ENCODE data around the gene S100A3.
"Not testable (repeated sequence)": the region's sequence is repeated elsewhere in the genome, so short reads cannot be mapped to it uniquely, and the experiment has no call there.

The S100A3 gene

GRCh38 chr1:153548722-153549688 is at the start of gene S100A3:
Gene S100A3 (minus strand): TSS chr1:153549258. CDS start chr1:153548485, 773 bp downstream.
- H3K4me3 ChIP-seq (ENCODE audit: low read depth, low read length) = no peak within 1 kb of the TSS
- peak; percentile 65 for DNase-seq (ENCODE audit: low read depth)

GRCh38 chr1:153598309-153599172 is 49.5 kb upstream of the S100A3 start:
- peak; percentile 56 for DNase-seq (ENCODE audit: low read depth)
- no peak overlapping the region for H3K4me3 ChIP-seq (ENCODE audit: low read depth, low read length)

GRCh38 chr1:153597206-153597605 is 48.1 kb upstream of the S100A3 start:
- DNase-seq (ENCODE audit: low read depth) = no peak
- H3K4me3 ChIP-seq (ENCODE audit: low read depth, low read length) = no peak overlapping the region

GRCh38 chr1:153592748-153593147 is 43.7 kb upstream of the S100A3 start:
- no peak overlapping the region for H3K4me3 ChIP-seq (ENCODE audit: low read depth, low read length)
- no peak for DNase-seq (ENCODE audit: low read depth)

GRCh38 chr1:153588482-153588881 is 39.4 kb upstream of the S100A3 start:
- H3K4me3 ChIP-seq (ENCODE audit: low read depth, low read length) = no peak overlapping the region
- DNase-seq (ENCODE audit: low read depth) = no peak

GRCh38 chr1:153588033-153588432 is 39.0 kb upstream of the S100A3 start:
- DNase-seq (ENCODE audit: low read depth); H3K4me3 ChIP-seq (ENCODE audit: low read depth, low read length): not testable (repeated sequence)

- no peak for DNase-seq (ENCODE audit: low read depth)
- no peak overlapping the region for H3K4me3 ChIP-seq (ENCODE audit: low read depth, low read length)
Measured at GRCh38 chr1:153587314-153587713, 38.3 kb upstream of the S100A3 start.

- DNase-seq (ENCODE audit: low read depth) = no peak
- no peak overlapping the region for H3K4me3 ChIP-seq (ENCODE audit: low read depth, low read length)
Measured at GRCh38 chr1:153586347-153586746, 37.3 kb upstream of the S100A3 start.

GRCh38 chr1:153585006-153585405 is 35.9 kb upstream of the S100A3 start:
- DNase-seq (ENCODE audit: low read depth) = no peak
- no peak overlapping the region for H3K4me3 ChIP-seq (ENCODE audit: low read depth, low read length)

GRCh38 chr1:153583976-153584375 is 34.9 kb upstream of the S100A3 start:
- H3K4me3 ChIP-seq (ENCODE audit: low read depth, low read length) = no peak overlapping the region
- no peak for DNase-seq (ENCODE audit: low read depth)

- DNase-seq (ENCODE audit: low read depth); H3K4me3 ChIP-seq (ENCODE audit: low read depth, low read length): not testable (repeated sequence)
Measured at GRCh38 chr1:153583514-153583913, 34.5 kb upstream of the S100A3 start.

GRCh38 chr1:153582836-153583235 is 33.8 kb upstream of the S100A3 start:
- H3K4me3 ChIP-seq (ENCODE audit: low read depth, low read length); DNase-seq (ENCODE audit: low read depth): not testable (repeated sequence)

GRCh38 chr1:153578936-153579335 is 29.9 kb upstream of the S100A3 start:
- no peak overlapping the region for H3K4me3 ChIP-seq (ENCODE audit: low read depth, low read length)
- no peak for DNase-seq (ENCODE audit: low read depth)

- no peak for DNase-seq (ENCODE audit: low read depth)
- no peak overlapping the region for H3K4me3 ChIP-seq (ENCODE audit: low read depth, low read length)
Measured at GRCh38 chr1:153578490-153578889, 29.4 kb upstream of the S100A3 start.

GRCh38 chr1:153577624-153578051 is 28.6 kb upstream of the S100A3 start:
- DNase-seq (ENCODE audit: low read depth) = no peak
- H3K4me3 ChIP-seq (ENCODE audit: low read depth, low read length) = no peak overlapping the region

- H3K4me3 ChIP-seq (ENCODE audit: low read depth, low read length) = no peak overlapping the region
- DNase-seq (ENCODE audit: low read depth) = no peak
Measured at GRCh38 chr1:153577138-153577537, 28.1 kb upstream of the S100A3 start.

- DNase-seq (ENCODE audit: low read depth); H3K4me3 ChIP-seq (ENCODE audit: low read depth, low read length): not testable (repeated sequence)
Measured at GRCh38 chr1:153575497-153575896, 26.4 kb upstream of the S100A3 start.

GRCh38 chr1:153575081-153575491 is 26.0 kb upstream of the S100A3 start:
- H3K4me3 ChIP-seq (ENCODE audit: low read depth, low read length); DNase-seq (ENCODE audit: low read depth): not testable (repeated sequence)

GRCh38 chr1:153573351-153573750 is 24.3 kb upstream of the S100A3 start:
- DNase-seq (ENCODE audit: low read depth) = no peak
- H3K4me3 ChIP-seq (ENCODE audit: low read depth, low read length) = no peak overlapping the region

GRCh38 chr1:153572569-153573015 is 23.5 kb upstream of the S100A3 start:
- DNase-seq (ENCODE audit: low read depth) = peak; percentile 61
- H3K4me3 ChIP-seq (ENCODE audit: low read depth, low read length) = no peak overlapping the region
